Aorta (tissue), 5 donors: ENCODE measurements around the gene MAP1B. TPM values are rescaled to one million over a fixed set of nuclear protein-coding genes. Genes with fewer than 3 reads are reported as not detected.
A peak's percentile ranks its signal among the peaks of the same experiment; 100 is the strongest.

Source experiments
- ATAC-seq: fragments of 200-7000 bp; cut with Tn5 transposase; one replicate; pipeline ENCODE4 v1.9.1; 2022; ENCODE audit warnings: moderate library complexity; ENCODE audit not compliant: low FRiP score
- DNase-seq, 2 donors: peaks; one replicate each; pipeline ENCODE4 v3.0.0-alpha.2; 2020
- H3K27ac ChIP-seq, 2 donors: one replicate each; pipeline ENCODE4 v1.5.1; 2013; ENCODE audit warnings: low read length in 2 of 2, mild to moderate bottlenecking in 2 of 2, moderate library complexity in 2 of 2, control low read depth in 1 of 2, inconsistent platforms in 1 of 2, low read depth in 1 of 2
- H3K27me3 ChIP-seq, 2 donors: one replicate each; pipeline ENCODE4 v1.6.1; 2013; ENCODE audit warnings: control low read depth in 1 of 2, low read length in 1 of 2, mild to moderate bottlenecking in 1 of 2, moderate library complexity in 1 of 2; ENCODE audit not compliant: insufficient read depth in 2 of 2, control insufficient read depth in 1 of 2
- H3K36me3 ChIP-seq, 2 donors: one replicate each; pipeline ENCODE4 v1.6.1; 2013; ENCODE audit warnings: control low read depth in 1 of 2, low read length in 1 of 2, mild to moderate bottlenecking in 1 of 2; ENCODE audit not compliant: insufficient read depth in 2 of 2, control insufficient read depth in 1 of 2
- H3K4me1 ChIP-seq, 2 donors: one replicate each; pipeline ENCODE4 v1.6.1; 2013; ENCODE audit warnings: low read length in 2 of 2, control low read depth in 1 of 2, mild to moderate bottlenecking in 1 of 2, moderate library complexity in 1 of 2; ENCODE audit not compliant: insufficient read depth in 2 of 2, control insufficient read depth in 1 of 2
- H3K4me3 ChIP-seq, 2 donors: one replicate each; pipeline ENCODE4 v1.5.1; 2013; ENCODE audit warnings: low read length in 2 of 2, control low read depth in 1 of 2, mild to moderate bottlenecking in 1 of 2
- H3K9me3 ChIP-seq: one replicate; pipeline ENCODE4 v1.6.1; 2013; ENCODE audit warnings: mild to moderate bottlenecking, low read length; ENCODE audit not compliant: control insufficient read depth
- WGBS, 2 donors: extraction: QIAGEN DNeasy Blood & Tissue Kit; methylation state at CpG; one replicate each; pipeline ENCODE4 v1.1.7; 2013; 5-methylcytosine and 5-hydroxymethylcytosine counted together
- intact Hi-C, 2 donors: fragments of 100-400 bp; cut with DNase I; formaldehyde crosslinking; loops; one replicate each; pipeline versions ENCODE4 v1.14.2 to v1.15.0; 2022
- polyA plus RNA-seq, 2 donors: library from polyadenylated mRNA; stranded (reverse); fragments of 200-250 nt; gene quantifications; one replicate each; pipeline ENCODE4 v1.2.3, GENCODE V29; 2013
- total RNA-seq, 2 donors: library from RNA; stranded (reverse); fragmentation: NEBNext Ultra II Directional; extraction: Animal tissue kit (Norgen Biotek cat#: 25700); gene quantifications; one replicate each; pipeline ENCODE4 v1.2.1, GENCODE V29; 2021
- donor health status: healthy with polysubstance abuse.
- donor health status: Bipolar disorder and iron deficiency.
- donor health status: DM: no; HTN: no; CAD: no.
- donor health status: DM: no; HTN: no; CAD: no.
- donor health status: DM: yes; HTN: yes; CAD: no.

The MAP1B gene
- total and polyA plus RNA-seq, 4 donors, result 27.2 to 754 (median 224) TPM

GRCh38 chr5:72235725-72236124 is 128.4 kb downstream of the MAP1B start:
- Histone ChIP-seq H3K27me3 (no peaks in the 10 kb centered on the region), H3K9me3 (no peaks in the 10 kb centered on the region), H3K4me1 (peaks cover 10 to 15% of the 10 kb centered on the region in 2 donors), H3K27ac (no peak overlapping the region), H3K36me3 (no peaks in the 10 kb centered on the region), H3K4me3 (no peak overlapping the region)
- DNase-seq (no peak), ATAC-seq (no peak)
- 91 to 97% methylated on average over 1 of the region's 1 CpG for WGBS, 2 donors
- intact Hi-C loops, result no loop called here

- WGBS, 2 donors, result 91 to 97% methylated on average over 2 of the region's 2 CpGs
- intact Hi-C loops, result no loop called here
- H3K9me3 ChIP-seq, result no peaks in the 10 kb centered on the region
- no peak for ATAC-seq
- no peak overlapping the region for H3K27ac ChIP-seq
- H3K27me3 ChIP-seq, result no peaks in the 10 kb centered on the region
- H3K36me3 ChIP-seq, result no peaks in the 10 kb centered on the region
- H3K4me3 ChIP-seq, result no peak overlapping the region
- DNase-seq, result no peak
- peaks cover 9 to 22% of the 10 kb centered on the region in 2 donors for H3K4me1 ChIP-seq
Observed at GRCh38 chr5:72237415-72237814, 130.1 kb downstream of the MAP1B start.

GRCh38 chr5:72237879-72238278 is 130.6 kb downstream of the MAP1B start:
- Histone ChIP-seq H3K36me3 (no peaks in the 10 kb centered on the region), H3K9me3 (no peaks in the 10 kb centered on the region), H3K4me3 (no peak overlapping the region), H3K27ac (no peak overlapping the region), H3K4me1 (peaks cover 8 to 18% of the 10 kb centered on the region in 2 donors), H3K27me3 (no peaks in the 10 kb centered on the region)
- ATAC-seq (no peak), DNase-seq (no peak)
- intact Hi-C loops, result no loop called here
- 96 to 97% methylated on average over 3 of the region's 3 CpGs for WGBS, 2 donors

DNA sequence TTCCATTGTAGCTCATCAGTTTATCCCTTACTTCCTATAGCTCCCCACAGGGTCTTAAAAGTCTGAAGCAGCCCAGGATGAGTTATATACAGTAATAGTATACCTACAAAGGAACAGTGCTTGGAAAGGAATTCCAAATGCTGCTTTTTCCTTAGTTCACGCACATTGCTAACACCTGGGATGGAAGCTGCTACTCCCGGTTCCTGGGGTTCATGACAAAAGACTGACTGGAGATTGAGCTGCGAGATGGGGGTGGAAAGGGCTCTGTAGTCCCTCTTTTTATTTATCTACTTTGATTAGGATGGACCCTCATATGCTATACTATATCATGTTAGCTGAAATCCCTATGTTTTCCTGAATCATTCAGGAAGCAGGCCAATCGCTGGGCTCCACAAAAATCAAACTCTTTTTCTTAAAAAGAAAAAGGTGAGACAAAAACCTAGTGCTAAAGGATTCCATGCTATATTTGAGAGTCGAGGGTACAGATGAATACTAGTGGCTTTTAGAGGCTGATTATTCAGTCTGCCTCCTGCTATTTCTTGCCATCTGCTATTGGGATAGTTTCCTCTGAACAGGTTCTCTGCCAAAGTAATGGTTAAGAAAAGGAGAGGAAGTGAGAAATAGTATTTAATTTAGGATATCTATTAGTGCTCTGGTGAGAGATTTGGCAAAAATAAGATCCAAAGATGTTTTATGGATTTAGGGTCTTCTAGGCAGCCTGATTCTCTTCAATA is 131.6 kb downstream of the MAP1B start:
- DNase-seq (no peak), ATAC-seq (no peak)
- Histone ChIP-seq H3K9me3 (no peaks in the 10 kb centered on the region), H3K27me3 (no peaks in the 10 kb centered on the region), H3K4me3 (no peak overlapping the region), H3K36me3 (no peaks in the 10 kb centered on the region), H3K4me1 (peaks cover 7 to 18% of the 10 kb centered on the region in 2 donors), H3K27ac (no peak overlapping the region)
- WGBS, 2 donors, result 93 to 95% methylated on average over 5 of the region's 5 CpGs
- intact Hi-C loops, result no loop called here

GRCh38 chr5:72241346-72242003 is 134.2 kb downstream of the MAP1B start:
- ATAC-seq (no peak), DNase-seq (no peak)
- peak overlapping the region in 1 of 2 donors; percentile 44 for H3K27ac ChIP-seq
- H3K4me3 ChIP-seq, result no peak overlapping the region
- 40 to 49% methylated on average over 5 of the region's 5 CpGs for WGBS, 2 donors
- no peaks in the 10 kb centered on the region for H3K27me3 ChIP-seq
- no peaks in the 10 kb centered on the region for H3K9me3 ChIP-seq
- H3K36me3 ChIP-seq, result no peaks in the 10 kb centered on the region
- intact Hi-C loops, result no loop called here
- peaks cover 9 to 21% of the 10 kb centered on the region in 2 donors for H3K4me1 ChIP-seq

DNA sequence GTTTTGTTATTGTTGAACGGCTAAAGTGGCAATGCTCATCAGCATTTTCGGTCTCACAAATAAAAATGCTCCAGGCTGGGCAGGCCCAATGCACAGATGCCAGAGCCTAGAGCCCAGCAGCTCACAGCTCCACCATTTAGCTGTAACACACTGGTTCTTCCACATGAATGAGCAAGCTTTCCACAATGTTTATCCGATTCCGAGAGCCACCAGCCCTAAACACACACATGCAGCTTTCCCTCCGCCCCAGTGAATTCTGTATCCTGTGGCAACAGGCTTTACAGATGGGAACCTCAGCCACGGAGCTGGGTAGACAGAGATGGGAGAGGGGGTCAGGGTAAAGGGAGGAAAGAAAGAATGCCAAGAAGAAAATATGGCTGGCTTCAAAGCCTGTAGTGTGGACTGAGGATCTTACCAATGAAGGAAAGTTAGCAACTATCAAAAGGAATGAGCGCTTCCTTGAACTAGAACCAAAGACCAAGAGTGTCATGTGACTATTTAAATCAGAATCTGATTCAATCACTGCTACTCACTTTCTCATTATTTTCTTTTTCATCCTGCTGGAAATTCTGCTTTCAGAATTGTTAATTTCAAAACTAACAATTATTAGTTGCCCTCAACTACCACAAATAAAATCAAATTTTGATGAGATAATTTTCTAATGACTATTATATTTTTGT is 135.7 kb downstream of the MAP1B start:
- peaks cover 9 to 21% of the 10 kb centered on the region in 2 donors for H3K4me1 ChIP-seq
- no peaks in the 10 kb centered on the region for H3K9me3 ChIP-seq
- peak overlapping the region in 1 of 2 donors; percentile 71 for H3K27ac ChIP-seq
- 45 to 62% methylated on average over 7 of the region's 7 CpGs for WGBS, 2 donors
- H3K27me3 ChIP-seq, result no peaks in the 10 kb centered on the region
- DNase-seq, result no peak
- no peak for ATAC-seq
- no peaks in the 10 kb centered on the region for H3K36me3 ChIP-seq
- no peak overlapping the region for H3K4me3 ChIP-seq
- intact Hi-C loops, result no loop called here

DNA sequence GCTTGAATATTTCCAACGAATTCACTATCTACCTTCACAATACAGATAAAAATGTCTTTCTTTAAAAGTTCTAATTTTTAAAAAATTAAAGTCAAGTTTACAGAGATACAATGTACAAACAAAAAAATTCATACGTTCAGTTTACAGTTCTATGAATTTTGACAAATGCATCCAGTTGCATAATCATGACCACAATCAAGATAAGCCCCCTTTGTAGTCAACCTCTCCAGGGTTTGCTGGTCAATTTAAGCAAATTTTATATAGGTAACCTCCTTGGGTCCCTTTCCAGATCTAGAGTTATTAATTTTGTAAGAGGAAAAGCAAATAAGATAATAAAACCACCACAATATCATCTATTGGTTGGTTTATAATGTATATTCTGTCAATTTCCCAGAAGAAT is 136.4 kb downstream of the MAP1B start:
- Histone ChIP-seq H3K36me3 (no peaks in the 10 kb centered on the region), H3K4me1 (peaks cover 9 to 21% of the 10 kb centered on the region in 2 donors), H3K27me3 (no peaks in the 10 kb centered on the region), H3K27ac (no peak overlapping the region), H3K9me3 (no peaks in the 10 kb centered on the region), H3K4me3 (no peak overlapping the region)
- WGBS, 2 donors, result 64 to 70% methylated on average over 2 of the region's 2 CpGs
- ATAC-seq (no peak), DNase-seq (no peak)
- intact Hi-C loops, result no loop called here

DNA sequence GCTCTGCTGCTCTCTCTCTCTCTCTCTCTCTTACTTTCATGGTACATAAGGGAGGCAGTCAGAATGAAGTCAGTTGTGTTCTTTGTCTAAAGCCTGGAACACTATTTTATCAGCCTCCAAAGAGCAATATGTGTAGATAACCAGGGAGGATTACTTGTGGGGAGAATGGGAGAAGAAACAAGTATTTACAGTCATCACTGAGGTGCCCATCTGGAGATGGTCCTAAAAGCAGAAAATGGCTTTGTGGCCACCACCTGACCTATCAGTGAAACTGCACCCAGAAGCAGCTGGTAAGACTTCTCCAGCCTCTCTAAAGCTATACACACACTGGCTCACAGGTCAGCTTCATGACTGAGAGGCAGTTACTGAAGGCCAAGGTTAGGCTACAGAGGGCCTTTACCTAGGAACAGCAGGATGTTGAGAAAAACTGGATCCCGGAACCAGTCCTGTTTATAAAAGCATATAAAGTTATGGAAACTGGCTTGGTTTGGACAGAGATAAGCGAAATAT is 137.6 kb downstream of the MAP1B start:
- no peaks in the 10 kb centered on the region for H3K9me3 ChIP-seq
- DNase-seq, result no peak
- ATAC-seq, result peak; percentile 58
- H3K4me3 ChIP-seq, result no peak overlapping the region
- peaks cover 9 to 19% of the 10 kb centered on the region in 2 donors for H3K4me1 ChIP-seq
- H3K36me3 ChIP-seq, result no peaks in the 10 kb centered on the region
- H3K27ac ChIP-seq, result peak overlapping the region; percentile 95 to 98
- intact Hi-C loops, result loop anchor here (5.0 kb wide), 5 partner anchors 33 to 93 kb away; no protein-coding TSS in a partner anchor
- WGBS, 2 donors, result 4 to 8% methylated on average over 2 of the region's 2 CpGs
- H3K27me3 ChIP-seq, result no peaks in the 10 kb centered on the region
